ENCODE measurements around the gene CLSTN2.

Gene CLSTN2

DNA sequence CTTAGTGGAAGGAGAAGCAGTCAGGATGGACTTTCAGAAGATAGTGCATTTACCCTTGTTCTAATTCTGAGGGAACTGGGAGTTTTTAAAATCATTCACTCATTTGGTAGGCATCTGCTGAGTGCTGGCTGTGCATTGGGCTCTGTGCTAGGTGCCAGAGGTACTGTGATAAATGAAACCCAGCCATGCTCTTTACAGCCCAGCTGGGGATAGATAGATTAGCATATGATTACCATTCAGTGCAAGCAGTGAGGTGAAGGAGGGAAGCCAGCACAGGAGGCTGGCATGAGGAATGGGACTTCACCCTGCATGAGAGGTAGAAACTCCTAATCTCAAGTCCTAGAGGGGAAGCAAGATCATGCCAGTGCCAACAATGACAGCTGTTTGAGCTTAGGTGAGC, 381.0 kb downstream of the CLSTN2 start (continued):
- TF ChIP-seq ZNF549 (tag by site-specific recombination; IDR thresholded peaks at IDR 0.05) (no peak), ZNF501 (tag by site-specific recombination; IDR thresholded peaks at IDR 0.05) (no peak), ZBTB20 (tag by site-specific recombination; IDR thresholded peaks at IDR 0.05) (no peak), ZNF391 (tag by site-specific recombination; IDR thresholded peaks at IDR 0.05; ENCODE audit: borderline replicate concordance, low read depth) (no peak), ZEB2 (tag by site-specific recombination; IDR thresholded peaks at IDR 0.05) (no peak), ZNF623 (tag by site-specific recombination; IDR thresholded peaks at IDR 0.05) (no peak), ZNF214 (tag by site-specific recombination; IDR thresholded peaks at IDR 0.05; ENCODE audit: borderline replicate concordance) (no peak)
- TF ChIP-seq, protein P1, sequence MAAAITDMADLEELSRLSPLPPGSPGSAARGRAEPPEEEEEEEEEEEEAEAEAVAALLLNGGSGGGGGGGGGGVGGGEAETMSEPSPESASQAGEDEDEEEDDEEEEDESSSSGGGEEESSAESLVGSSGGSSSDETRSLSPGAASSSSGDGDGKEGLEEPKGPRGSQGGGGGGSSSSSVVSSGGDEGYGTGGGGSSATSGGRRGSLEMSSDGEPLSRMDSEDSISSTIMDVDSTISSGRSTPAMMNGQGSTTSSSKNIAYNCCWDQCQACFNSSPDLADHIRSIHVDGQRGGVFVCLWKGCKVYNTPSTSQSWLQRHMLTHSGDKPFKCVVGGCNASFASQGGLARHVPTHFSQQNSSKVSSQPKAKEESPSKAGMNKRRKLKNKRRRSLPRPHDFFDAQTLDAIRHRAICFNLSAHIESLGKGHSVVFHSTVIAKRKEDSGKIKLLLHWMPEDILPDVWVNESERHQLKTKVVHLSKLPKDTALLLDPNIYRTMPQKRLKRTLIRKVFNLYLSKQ (tag by site-specific recombination; IDR thresholded peaks at IDR 0.05; ENCODE audit: borderline replicate concordance) = no peak
- TF ChIP-seq, protein P2, sequence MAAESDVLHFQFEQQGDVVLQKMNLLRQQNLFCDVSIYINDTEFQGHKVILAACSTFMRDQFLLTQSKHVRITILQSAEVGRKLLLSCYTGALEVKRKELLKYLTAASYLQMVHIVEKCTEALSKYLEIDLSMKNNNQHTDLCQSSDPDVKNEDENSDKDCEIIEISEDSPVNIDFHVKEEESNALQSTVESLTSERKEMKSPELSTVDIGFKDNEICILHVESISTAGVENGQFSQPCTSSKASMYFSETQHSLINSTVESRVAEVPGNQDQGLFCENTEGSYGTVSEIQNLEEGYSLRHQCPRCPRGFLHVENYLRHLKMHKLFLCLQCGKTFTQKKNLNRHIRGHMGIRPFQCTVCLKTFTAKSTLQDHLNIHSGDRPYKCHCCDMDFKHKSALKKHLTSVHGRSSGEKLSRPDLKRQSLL (tag by site-specific recombination; IDR thresholded peaks at IDR 0.05) = no peak

DNA sequence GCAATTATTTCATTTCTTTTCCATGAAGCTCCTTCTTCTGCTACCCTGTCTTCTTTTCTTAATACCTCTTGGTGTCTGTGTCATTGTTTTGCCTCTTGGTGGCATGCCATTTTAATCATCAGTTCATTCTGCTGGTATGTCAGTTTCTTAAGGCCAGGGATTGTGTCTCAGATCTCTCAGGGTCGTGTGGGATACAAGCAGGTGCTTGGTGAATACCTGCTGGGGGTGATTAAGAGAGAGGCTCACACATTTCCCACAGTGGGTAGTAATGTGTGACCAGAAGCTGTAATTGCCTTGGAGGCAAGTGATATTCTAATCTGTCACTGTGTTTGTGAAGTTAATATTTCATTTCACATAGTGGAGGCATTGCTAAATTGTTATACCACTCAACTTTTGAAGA, 381.5 kb downstream of the CLSTN2 start:
- TF ChIP-seq, protein P3, sequence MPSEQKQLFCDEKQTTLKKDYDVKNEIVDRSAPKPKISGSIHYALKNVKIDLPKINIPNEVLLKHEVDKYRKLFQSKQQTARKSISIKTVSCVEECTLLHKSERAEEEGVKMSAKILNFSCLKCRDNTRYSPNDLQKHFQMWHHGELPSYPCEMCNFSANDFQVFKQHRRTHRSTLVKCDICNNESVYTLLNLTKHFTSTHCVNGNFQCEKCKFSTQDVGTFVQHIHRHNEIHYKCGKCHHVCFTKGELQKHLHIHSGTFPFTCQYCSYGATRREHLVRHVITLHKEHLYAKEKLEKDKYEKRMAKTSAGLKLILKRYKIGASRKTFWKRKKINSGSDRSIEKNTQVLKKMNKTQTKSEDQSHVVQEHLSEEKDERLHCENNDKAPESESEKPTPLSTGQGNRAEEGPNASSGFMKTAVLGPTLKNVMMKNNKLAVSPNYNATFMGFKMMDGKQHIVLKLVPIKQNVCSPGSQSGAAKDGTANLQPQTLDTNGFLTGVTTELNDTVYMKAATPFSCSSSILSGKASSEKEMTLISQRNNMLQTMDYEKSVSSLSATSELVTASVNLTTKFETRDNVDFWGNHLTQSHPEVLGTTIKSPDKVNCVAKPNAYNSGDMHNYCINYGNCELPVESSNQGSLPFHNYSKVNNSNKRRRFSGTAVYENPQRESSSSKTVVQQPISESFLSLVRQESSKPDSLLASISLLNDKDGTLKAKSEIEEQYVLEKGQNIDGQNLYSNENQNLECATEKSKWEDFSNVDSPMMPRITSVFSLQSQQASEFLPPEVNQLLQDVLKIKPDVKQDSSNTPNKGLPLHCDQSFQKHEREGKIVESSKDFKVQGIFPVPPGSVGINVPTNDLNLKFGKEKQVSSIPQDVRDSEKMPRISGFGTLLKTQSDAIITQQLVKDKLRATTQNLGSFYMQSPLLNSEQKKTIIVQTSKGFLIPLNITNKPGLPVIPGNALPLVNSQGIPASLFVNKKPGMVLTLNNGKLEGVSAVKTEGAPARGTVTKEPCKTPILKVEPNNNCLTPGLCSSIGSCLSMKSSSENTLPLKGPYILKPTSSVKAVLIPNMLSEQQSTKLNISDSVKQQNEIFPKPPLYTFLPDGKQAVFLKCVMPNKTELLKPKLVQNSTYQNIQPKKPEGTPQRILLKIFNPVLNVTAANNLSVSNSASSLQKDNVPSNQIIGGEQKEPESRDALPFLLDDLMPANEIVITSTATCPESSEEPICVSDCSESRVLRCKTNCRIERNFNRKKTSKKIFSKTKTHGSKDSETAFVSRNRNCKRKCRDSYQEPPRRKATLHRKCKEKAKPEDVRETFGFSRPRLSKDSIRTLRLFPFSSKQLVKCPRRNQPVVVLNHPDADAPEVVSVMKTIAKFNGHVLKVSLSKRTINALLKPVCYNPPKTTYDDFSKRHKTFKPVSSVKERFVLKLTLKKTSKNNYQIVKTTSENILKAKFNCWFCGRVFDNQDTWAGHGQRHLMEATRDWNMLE (tag by site-specific recombination; conservative IDR thresholded peaks at IDR 0.05; ENCODE audit: low read depth) = no peak
- TF ChIP-seq ZNF366 (tag by site-specific recombination; conservative IDR thresholded peaks at IDR 0.05) = no peak
- TF ChIP-seq ZNF19 (tag by site-specific recombination; IDR thresholded peaks at IDR 0.05; ENCODE audit: low read depth) = no peak
- TF ChIP-seq ZNF311 (tag by site-specific recombination; IDR thresholded peaks at IDR 0.05; ENCODE audit: borderline replicate concordance) = no peak
- TF ChIP-seq, protein P4, sequence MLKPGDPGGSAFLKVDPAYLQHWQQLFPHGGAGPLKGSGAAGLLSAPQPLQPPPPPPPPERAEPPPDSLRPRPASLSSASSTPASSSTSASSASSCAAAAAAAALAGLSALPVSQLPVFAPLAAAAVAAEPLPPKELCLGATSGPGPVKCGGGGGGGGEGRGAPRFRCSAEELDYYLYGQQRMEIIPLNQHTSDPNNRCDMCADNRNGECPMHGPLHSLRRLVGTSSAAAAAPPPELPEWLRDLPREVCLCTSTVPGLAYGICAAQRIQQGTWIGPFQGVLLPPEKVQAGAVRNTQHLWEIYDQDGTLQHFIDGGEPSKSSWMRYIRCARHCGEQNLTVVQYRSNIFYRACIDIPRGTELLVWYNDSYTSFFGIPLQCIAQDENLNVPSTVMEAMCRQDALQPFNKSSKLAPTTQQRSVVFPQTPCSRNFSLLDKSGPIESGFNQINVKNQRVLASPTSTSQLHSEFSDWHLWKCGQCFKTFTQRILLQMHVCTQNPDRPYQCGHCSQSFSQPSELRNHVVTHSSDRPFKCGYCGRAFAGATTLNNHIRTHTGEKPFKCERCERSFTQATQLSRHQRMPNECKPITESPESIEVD (tag by site-specific recombination; IDR thresholded peaks at IDR 0.05) = no peak
- TF ChIP-seq, protein P2 (tag by site-specific recombination; IDR thresholded peaks at IDR 0.05) = no peak
- no peak for TF ChIP-seq ZNF473 (tag by site-specific recombination; IDR thresholded peaks at IDR 0.05)
- TF ChIP-seq ZNF514 (tag by site-specific recombination; IDR thresholded peaks at IDR 0.05) = no peak
- Histone ChIP-seq H3K36me3 (ENCODE audit: control insufficient read depth in 2 of 2, insufficient read depth in 1 of 2, low read length in 2 of 2) (no peaks in the 10 kb centered on the region), H3K4me3 (ENCODE audit: low read depth, low read length) (no peak overlapping the region), H3K27ac (ENCODE audit: extremely low read depth, low read depth, low read length) (no peak overlapping the region), H3K9me3 (ENCODE audit: control insufficient read depth, insufficient read depth, low read depth, low read length) (no peaks in the 10 kb centered on the region), H3K4me1 (ENCODE audit: control insufficient read depth, insufficient read depth, low read length) (no peaks in the 10 kb centered on the region)
- CTCF ChIA-PET = interaction anchor here (0.6 kb wide), 1 partner anchor 8 kb away, joined by 3 read pairs; no protein-coding TSS in a partner anchor
- POLR2A ChIA-PET = no interaction called here

Measured in HEK293 (cell line).